Embryonic facial prominence (tissue), 1 donor: ENCODE results near the gene VWC2.

ENCODE experiments used
- DNase-seq: peaks from one replicate; pipeline ENCODE4 v3.0.0-alpha.2; 2016; ENCODE audit errors: extremely low spot score

The VWC2 gene

GRCh38 chr7:49937608-49938007 lies 164.2 kb downstream of the VWC2 start:
- DNase-seq, result no peak
